Measurements from ENCODE around the gene SCN5A. TPM values are rescaled to one million over a fixed set of nuclear protein-coding genes. Genes with fewer than 3 reads are reported as not detected.

SCN5A gene
- total RNA-seq, 1 donor from 2014 or later: 3.3 TPM

- Mint-ChIP-seq H3K27me3 (ENCODE audit: low read depth, unreplicated experiment) (peaks cover 12% of the 10 kb centered on the region), H3K4me1 (ENCODE audit: low read depth, unreplicated experiment) (peaks cover 6% of the 10 kb centered on the region), H3K36me3 (ENCODE audit: low read depth, unreplicated experiment) (peaks cover 3% of the 10 kb centered on the region), H3K27ac (ENCODE audit: unreplicated experiment) (no peak overlapping the region), H3K9me3 (ENCODE audit: unreplicated experiment) (peaks cover 1% of the 10 kb centered on the region), H3K4me3 (ENCODE audit: unreplicated experiment) (no peak overlapping the region)
- H3K27ac ChIP-seq (ENCODE audit: low read depth, low read length): no peak overlapping the region
- TF ChIP-seq CTCF (IDR thresholded peaks at IDR 0.05; ENCODE audit: insufficient read depth, low read depth, low read length) (no peak), EZH2 (IDR thresholded peaks at IDR 0.05; ENCODE audit: insufficient read depth, low read length) (no peak)
- no peaks in the 10 kb centered on the region for H3K79me2 ChIP-seq (ENCODE audit: insufficient read depth, low read length)
- H3K4me2 ChIP-seq (ENCODE audit: low read length): no peak overlapping the region
- no peak for FAIRE-seq
- no peak overlapping the region for H3K9ac ChIP-seq (ENCODE audit: low read length)
- no peaks in the 10 kb centered on the region for H3K4me1 ChIP-seq (ENCODE audit: insufficient read depth, low read length)
- H2AFZ ChIP-seq (ENCODE audit: low read depth, low read length): no peak overlapping the region
- H3K9me3 ChIP-seq (ENCODE audit: insufficient read depth, low read depth, low read length): no peaks in the 10 kb centered on the region
- no peak overlapping the region for H3K4me3 ChIP-seq (ENCODE audit: insufficient read depth, low read depth, low read length)
- H3K27me3 ChIP-seq (ENCODE audit: insufficient read depth, low read length): no peaks in the 10 kb centered on the region
- H4K20me1 ChIP-seq (ENCODE audit: insufficient read depth, low read length): no peaks in the 10 kb centered on the region
- DNase-seq (ENCODE audit: low read depth): no peak
- no peaks in the 10 kb centered on the region for H3K36me3 ChIP-seq (ENCODE audit: insufficient read depth, low read length)
Observed at GRCh38 chr3:38551026-38551832, 98.3 kb downstream of the SCN5A start.

GRCh38 chr3:38549957-38550840 lies 99.3 kb downstream of the SCN5A start:
- DNase-seq (ENCODE audit: low read depth) (no peak), FAIRE-seq (no peak)
- Mint-ChIP-seq H3K36me3 (ENCODE audit: low read depth, unreplicated experiment) (peaks cover 3% of the 10 kb centered on the region), H3K9me3 (ENCODE audit: unreplicated experiment) (peaks cover 1% of the 10 kb centered on the region), H3K27me3 (ENCODE audit: low read depth, unreplicated experiment) (peaks cover 17% of the 10 kb centered on the region), H3K27ac (ENCODE audit: unreplicated experiment) (no peak overlapping the region), H3K4me3 (ENCODE audit: unreplicated experiment) (no peak overlapping the region), H3K4me1 (ENCODE audit: low read depth, unreplicated experiment) (peaks cover 11% of the 10 kb centered on the region)
- Histone ChIP-seq H3K4me3 (ENCODE audit: insufficient read depth, low read depth, low read length) (no peak overlapping the region), H3K9me3 (ENCODE audit: insufficient read depth, low read depth, low read length) (no peaks in the 10 kb centered on the region), H4K20me1 (ENCODE audit: insufficient read depth, low read length) (no peaks in the 10 kb centered on the region), H3K9ac (ENCODE audit: low read length) (no peak overlapping the region), H3K4me1 (ENCODE audit: insufficient read depth, low read length) (no peaks in the 10 kb centered on the region), H2AFZ (ENCODE audit: low read depth, low read length) (no peak overlapping the region), H3K79me2 (ENCODE audit: insufficient read depth, low read length) (no peaks in the 10 kb centered on the region), H3K4me2 (ENCODE audit: low read length) (no peak overlapping the region), H3K27ac (ENCODE audit: low read depth, low read length) (no peak overlapping the region), H3K36me3 (ENCODE audit: insufficient read depth, low read length) (no peaks in the 10 kb centered on the region), H3K27me3 (ENCODE audit: insufficient read depth, low read length) (no peaks in the 10 kb centered on the region)
- TF ChIP-seq CTCF (IDR thresholded peaks at IDR 0.05; ENCODE audit: insufficient read depth, low read depth, low read length) (no peak), EZH2 (IDR thresholded peaks at IDR 0.05; ENCODE audit: insufficient read depth, low read length) (no peak)
